Epidermal melanocyte (primary cell): ENCODE results near the gene ARL15.
"Not testable (repeated sequence)": the region's sequence is repeated elsewhere in the genome, so short reads cannot be mapped to it uniquely, and the experiment has no call there.

Source experiments
- DNase-seq: peaks from one replicate; pipeline ENCODE4 v3.0.0; 2011; ENCODE audit warnings: low spot score; ENCODE audit not compliant: insufficient read length

ARL15 gene

GRCh38 chr5:54044276-54044675 lies 266.1 kb downstream of the ARL15 start:
- not testable (repeated sequence) for DNase-seq

- no peak for DNase-seq
Measured at GRCh38 chr5:54040804-54041203, 269.6 kb downstream of the ARL15 start.

- no peak for DNase-seq
Measured at GRCh38 chr5:54040018-54040417, 270.4 kb downstream of the ARL15 start.

GRCh38 chr5:54037205-54037604 lies 273.2 kb downstream of the ARL15 start:
- DNase-seq: no peak

- DNase-seq: no peak
Measured at GRCh38 chr5:54030981-54031380, 279.4 kb downstream of the ARL15 start.

GRCh38 chr5:54024466-54024865 lies 285.9 kb downstream of the ARL15 start:
- no peak for DNase-seq

GRCh38 chr5:54022223-54022622 lies 288.1 kb downstream of the ARL15 start:
- no peak for DNase-seq

GRCh38 chr5:54021431-54022164 lies 288.8 kb downstream of the ARL15 start:
- DNase-seq: no peak

GRCh38 chr5:54018438-54018837 lies 291.9 kb downstream of the ARL15 start:
- DNase-seq: no peak

- no peak for DNase-seq
Measured at GRCh38 chr5:54017580-54017979, 292.8 kb downstream of the ARL15 start.

- no peak for DNase-seq
Measured at GRCh38 chr5:54013556-54014194, 296.7 kb downstream of the ARL15 start.

- DNase-seq: no peak
Measured at GRCh38 chr5:54009828-54010227, 300.5 kb downstream of the ARL15 start.

GRCh38 chr5:54009357-54009756 lies 301.0 kb downstream of the ARL15 start:
- no peak for DNase-seq

GRCh38 chr5:54007827-54008777 lies 302.3 kb downstream of the ARL15 start:
- DNase-seq: no peak

- no peak for DNase-seq
Measured at GRCh38 chr5:54004697-54005096, 305.7 kb downstream of the ARL15 start.

GRCh38 chr5:54002779-54003178 lies 307.6 kb downstream of the ARL15 start:
- DNase-seq: no peak

GRCh38 chr5:54001976-54002775 lies 308.2 kb downstream of the ARL15 start:
- no peak for DNase-seq

- DNase-seq: no peak
Measured at GRCh38 chr5:54000011-54000410, 310.4 kb downstream of the ARL15 start.

GRCh38 chr5:53997736-53998627 lies 312.4 kb downstream of the ARL15 start:
- no peak for DNase-seq

GRCh38 chr5:53996008-53996407 lies 314.4 kb downstream of the ARL15 start:
- no peak for DNase-seq
